ENCODE results near the gene KCNJ5. TPM values are rescaled to one million over a fixed set of nuclear protein-coding genes. Genes with fewer than 3 reads are reported as not detected.

Gene KCNJ5
- total RNA-seq, 4 donors from 2014 or later, result 0.31 to 3.2 (median 0.71) TPM

GRCh38 chr11:128902515-128903066 lies 11.4 kb downstream of the KCNJ5 start:
- Histone ChIP-seq H3K27ac (no peak overlapping the region), H3K4me3 (no peak overlapping the region), H3K36me3 (no peaks in the 10 kb centered on the region), H3K27me3 (no peaks in the 10 kb centered on the region), H3K9me3 (no peaks in the 10 kb centered on the region), H3K4me1 (peaks cover 0 to 36% (median 8%) of the 10 kb centered on the region in 3 donors)
- ATAC-seq, result no peak
- TF ChIP-seq POLR2A (IDR thresholded peaks at IDR 0.05) (no peak), POLR2AphosphoS5 (IDR thresholded peaks at IDR 0.05) (no peak), CTCF (IDR thresholded peaks at IDR 0.05) (no peak), EP300 (IDR thresholded peaks at IDR 0.05) (no peak)
- WGBS, 2 donors (ENCODE audit: low coverage in 1 of 2), result 78 to 93% methylated on average over 2 to 4 of the region's 10 CpGs

DNA sequence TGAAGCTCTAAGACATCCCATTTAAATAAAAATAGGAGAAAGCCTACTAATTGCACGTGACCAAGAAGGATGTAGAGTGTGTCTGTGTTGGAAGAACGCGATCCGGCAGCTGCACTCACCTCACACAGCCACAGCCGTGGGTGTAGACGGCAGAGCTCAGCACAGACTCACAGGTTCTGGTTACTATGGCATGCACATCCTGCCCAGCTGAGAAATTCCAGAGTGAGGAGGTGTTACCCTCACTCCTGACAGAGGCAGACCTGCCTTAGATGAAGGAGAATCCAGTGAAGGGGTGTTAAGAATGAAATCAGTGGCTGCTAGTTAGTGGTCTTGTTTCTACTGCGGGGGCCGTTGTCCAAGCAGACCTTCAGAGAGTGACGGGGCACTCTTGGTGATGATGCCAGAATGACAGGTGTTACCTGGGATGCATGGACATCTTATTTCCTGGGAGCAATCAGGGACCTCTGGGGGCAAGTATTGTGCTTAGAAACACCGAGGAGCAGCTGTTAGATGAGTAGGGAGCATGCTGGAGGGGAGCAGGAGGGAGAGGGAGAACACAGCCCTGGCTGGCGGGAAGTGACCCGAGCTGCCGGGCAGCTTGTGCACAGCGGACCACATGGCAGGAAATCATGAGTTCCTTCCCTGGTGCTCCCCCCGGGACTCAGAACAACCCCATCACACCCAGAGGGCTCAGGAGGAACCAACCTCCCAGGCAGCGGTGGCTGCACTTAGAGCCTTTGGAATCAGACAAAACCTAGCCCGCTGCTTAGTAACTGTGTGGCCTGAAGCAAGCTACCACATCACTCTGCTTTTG lies 12.3 kb downstream of the KCNJ5 start:
- Histone ChIP-seq H3K27ac (no peak overlapping the region), H3K4me1 (peaks cover 0 to 39% (median 8%) of the 10 kb centered on the region in 3 donors), H3K27me3 (no peaks in the 10 kb centered on the region), H3K9me3 (no peaks in the 10 kb centered on the region), H3K36me3 (no peaks in the 10 kb centered on the region), H3K4me3 (no peak overlapping the region)
- ATAC-seq, result peak; percentile 39
- TF ChIP-seq CTCF (IDR thresholded peaks at IDR 0.05) (no peak), EP300 (IDR thresholded peaks at IDR 0.05) (no peak), POLR2AphosphoS5 (IDR thresholded peaks at IDR 0.05) (no peak), POLR2A (IDR thresholded peaks at IDR 0.05) (no peak)
- WGBS, 2 donors (ENCODE audit: low coverage in 1 of 2), result 41 to 82% methylated on average over 3 to 11 of the region's 17 CpGs

- peak overlapping the region in 1 of 4 donors; percentile 67 for H3K27ac ChIP-seq
- H3K36me3 ChIP-seq, result no peaks in the 10 kb centered on the region
- no peaks in the 10 kb centered on the region for H3K9me3 ChIP-seq
- no peak for ATAC-seq
- H3K27me3 ChIP-seq, result no peaks in the 10 kb centered on the region
- WGBS, 2 donors (ENCODE audit: low coverage in 1 of 2), result 82% methylated on average over 12 of the region's 14 CpGs; no CpG with 5 or more reads in 1 of the 2 donors
- no peak for TF ChIP-seq POLR2AphosphoS5 (IDR thresholded peaks at IDR 0.05)
- no peak for TF ChIP-seq EP300 (IDR thresholded peaks at IDR 0.05)
- TF ChIP-seq POLR2A (IDR thresholded peaks at IDR 0.05), result no peak
- TF ChIP-seq CTCF (IDR thresholded peaks at IDR 0.05), result no peak
- peaks cover 0 to 47% (median 8%) of the 10 kb centered on the region in 3 donors for H3K4me1 ChIP-seq
- no peak overlapping the region for H3K4me3 ChIP-seq
Measured at GRCh38 chr11:128904303-128904655, 13.1 kb downstream of the KCNJ5 start.

- Histone ChIP-seq H3K27ac (peak overlapping the region in 3 of 4 donors; percentile 65 to 74 (median 67)), H3K9me3 (no peaks in the 10 kb centered on the region), H3K27me3 (no peaks in the 10 kb centered on the region), H3K4me1 (peaks cover 0 to 49% (median 8%) of the 10 kb centered on the region in 3 donors), H3K4me3 (peak overlapping the region; percentile 28 to 58), H3K36me3 (no peaks in the 10 kb centered on the region)
- TF ChIP-seq POLR2AphosphoS5 (IDR thresholded peaks at IDR 0.05) (no peak), POLR2A (IDR thresholded peaks at IDR 0.05) (no peak)
- ATAC-seq, result peak; percentile 31
- WGBS, 2 donors (ENCODE audit: low coverage in 1 of 2), result 5 to 16% methylated on average over 8 to 14 of the region's 25 CpGs
Measured at GRCh38 chr11:128904656-128905344, 13.6 kb downstream of the KCNJ5 start.
